ENCODE data around the gene AATK. TPM values are rescaled to one million over a fixed set of nuclear protein-coding genes. Genes with fewer than 3 reads are reported as not detected.

Gene AATK
- total and polyA plus RNA-seq, 2 donors (not counting 3 experiments of a cell fraction or from before 2014, with no cell fraction given): 0.69 to 1.00 TPM

GRCh38 chr17:81127133-81127455 is 38.9 kb downstream of the AATK start:
- H3K9me1 ChIP-seq (replicated peaks; ENCODE audit: control insufficient read depth, extremely low read depth, insufficient read depth, low read length): no peaks in the 10 kb centered on the region
- H3K9ac ChIP-seq (replicated peaks; ENCODE audit: extremely low read depth, insufficient read depth, low read length): no peak overlapping the region
- H3K9me3 ChIP-seq (replicated peaks; ENCODE audit: control insufficient read depth, insufficient read depth, low read length): no peaks in the 10 kb centered on the region
- TF ChIP-seq GATA2 (IDR thresholded peaks at IDR 0.05; ENCODE audit: insufficient read depth, insufficient read length, low read depth, low read length): no peak
- no peak for TF ChIP-seq JUN (IDR thresholded peaks at IDR 0.05; ENCODE audit: borderline replicate concordance, insufficient read depth, insufficient read length, low read depth)
- no peak for TF ChIP-seq POLR2A (IDR thresholded peaks at IDR 0.05; ENCODE audit: low read depth, low read length)
- TF ChIP-seq FOS (IDR thresholded peaks at IDR 0.05; ENCODE audit: borderline replicate concordance, insufficient read depth, low read length): no peak
- FAIRE-seq (no peak), DNase-seq (ENCODE audit: low read depth, low spot score) (no peak)
- intact Hi-C loops (cut with micrococcal nuclease): no loop called here
- H3K4me2 ChIP-seq (ENCODE audit: insufficient read depth, low read length): no peak overlapping the region
- no peaks in the 10 kb centered on the region for H3K79me2 ChIP-seq (ENCODE audit: control insufficient read depth, insufficient read depth, low read length)
- dilution Hi-C loops (cut with MboI; ENCODE audit: extremely low pct_ligation_motif_present, low sequenced_read_pairs): no loop called here
- H3K27ac ChIP-seq (ENCODE audit: insufficient read depth, low read depth, low read length): no peak overlapping the region
- H3K36me3 ChIP-seq (ENCODE audit: control insufficient read depth in 2 of 2, extremely low read depth in 1 of 2, insufficient read depth in 2 of 2, low read length in 2 of 2): no peaks in the 10 kb centered on the region
- ChIA-PET POLR2A (no interaction called here), CTCF (no interaction called here)
- no peak overlapping the region for H3K4me3 ChIP-seq (replicated peaks in 1 of 3; ENCODE audit: insufficient read depth in 1 of 3, low read depth in 1 of 3, low read length in 3 of 3)
- H2AFZ ChIP-seq (ENCODE audit: low read depth, low read length): no peak overlapping the region
- no peaks in the 10 kb centered on the region for H4K20me1 ChIP-seq (replicated peaks; ENCODE audit: control insufficient read depth, extremely low read depth, insufficient read depth, low read length)
- H3K27me3 ChIP-seq (ENCODE audit: control insufficient read depth in 2 of 2, insufficient read depth in 2 of 2, low read length in 2 of 2): peaks cover 4 to 9% of the 10 kb centered on the region in 2 experiments
- BruUV-seq (replicated peaks): no TSS peak
- no peaks in the 10 kb centered on the region for H3K4me1 ChIP-seq (ENCODE audit: control insufficient read depth, extremely low read depth, insufficient read depth, low read length)

DNA sequence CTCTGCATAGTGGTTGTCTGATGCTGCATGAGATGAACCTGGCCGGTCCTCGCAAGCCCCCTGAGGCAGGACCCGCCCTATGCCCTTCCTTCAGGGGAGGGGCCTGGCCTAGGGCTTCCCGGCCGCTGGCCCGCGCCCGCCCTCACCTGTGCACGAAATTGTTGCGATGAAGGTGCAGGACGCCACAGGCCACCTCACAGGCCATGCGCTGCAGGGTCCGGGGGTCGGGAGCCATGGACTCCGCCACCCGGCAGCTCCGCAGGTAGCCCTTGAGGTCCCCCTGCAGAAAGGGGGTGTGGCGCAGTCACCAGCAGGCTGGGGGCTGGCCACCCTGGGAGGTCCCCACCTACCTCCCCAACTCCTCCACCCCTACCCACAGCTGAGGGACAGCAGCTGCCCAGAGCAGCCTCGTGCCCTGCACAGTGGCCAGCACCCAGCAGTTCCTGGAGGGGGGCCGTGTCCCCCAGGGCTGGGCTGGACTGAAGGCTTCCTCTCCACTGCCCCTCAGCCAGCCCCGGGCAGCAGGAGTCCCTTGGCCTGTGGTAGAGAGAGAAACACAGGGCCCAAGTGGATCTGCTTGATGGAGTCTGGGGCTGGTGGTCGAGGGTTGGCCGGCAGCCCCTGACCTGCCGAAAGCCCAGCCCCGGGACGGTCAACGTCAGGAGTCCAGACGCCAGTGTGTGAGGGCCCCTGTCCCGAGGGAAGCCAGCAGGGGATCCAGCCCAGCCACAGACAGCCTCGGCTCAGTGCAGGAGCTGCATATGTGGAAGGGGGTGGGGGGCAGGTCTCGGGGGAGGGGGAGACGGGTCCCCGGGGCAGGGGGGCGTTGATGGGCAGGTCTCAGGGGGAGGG is 39.5 kb downstream of the AATK start:
- Histone ChIP-seq H3K9ac (replicated peaks; ENCODE audit: extremely low read depth, insufficient read depth, low read length) (no peak overlapping the region), H3K79me2 (ENCODE audit: control insufficient read depth, insufficient read depth, low read length) (no peaks in the 10 kb centered on the region), H3K27ac (ENCODE audit: insufficient read depth, low read depth, low read length) (no peak overlapping the region), H3K36me3 (ENCODE audit: control insufficient read depth in 2 of 2, extremely low read depth in 1 of 2, insufficient read depth in 2 of 2, low read length in 2 of 2) (no peaks in the 10 kb centered on the region), H3K9me1 (replicated peaks; ENCODE audit: control insufficient read depth, extremely low read depth, insufficient read depth, low read length) (no peaks in the 10 kb centered on the region), H2AFZ (ENCODE audit: low read depth, low read length) (no peak overlapping the region), H3K27me3 (ENCODE audit: control insufficient read depth in 2 of 2, insufficient read depth in 2 of 2, low read length in 2 of 2) (peaks cover 6 to 13% of the 10 kb centered on the region in 2 experiments), H4K20me1 (replicated peaks; ENCODE audit: control insufficient read depth, extremely low read depth, insufficient read depth, low read length) (no peaks in the 10 kb centered on the region), H3K4me2 (ENCODE audit: insufficient read depth, low read length) (no peak overlapping the region), H3K9me3 (replicated peaks; ENCODE audit: control insufficient read depth, insufficient read depth, low read length) (no peaks in the 10 kb centered on the region), H3K4me1 (ENCODE audit: control insufficient read depth, extremely low read depth, insufficient read depth, low read length) (no peaks in the 10 kb centered on the region), H3K4me3 (replicated peaks in 1 of 3; ENCODE audit: insufficient read depth in 1 of 3, low read depth in 1 of 3, low read length in 3 of 3) (no peak overlapping the region)
- ChIA-PET POLR2A (no interaction called here), CTCF (interaction anchor here (0.6 kb wide), 1 partner anchor 24 kb away, joined by 3 read pairs; no protein-coding TSS in a partner anchor)
- FAIRE-seq (no peak), DNase-seq (ENCODE audit: low read depth, low spot score) (no peak)
- intact Hi-C loops (cut with micrococcal nuclease) (no loop called here), dilution Hi-C loops (cut with MboI; ENCODE audit: extremely low pct_ligation_motif_present, low sequenced_read_pairs) (no loop called here)
- no TSS peak for BruUV-seq (replicated peaks)
- no peak for TF ChIP-seq EZH2 (IDR thresholded peaks at IDR 0.05; ENCODE audit: borderline replicate concordance, low read depth, low read length, severe bottlenecking)

Data from endothelial cell of umbilical vein (primary cell).